ENCODE measurements around the gene VWA5A. TPM values are rescaled to one million over a fixed set of nuclear protein-coding genes. Genes with fewer than 3 reads are reported as not detected.

The VWA5A gene
- total and polyA plus RNA-seq, 2 of the 13 experiments (the other 11 are each of a cell fraction or from before 2014, with no cell fraction given), result 1.3 to 1.8 TPM

GRCh38 chr11:124176925-124177715 is 61.9 kb downstream of the VWA5A start:
- ChIA-PET CTCF (ENCODE audit: low intra/inter-chr PET ratio, low total read pairs) (no interaction called here), POLR2A (no interaction called here)
- DNase-seq (ENCODE audit: low spot score), result no peak
- H3K36me3 ChIP-seq (replicated peaks in 1 of 2; ENCODE audit: control insufficient read depth in 1 of 2, insufficient read depth in 2 of 2, low read length in 2 of 2), result no peaks in the 10 kb centered on the region
- no peak for ATAC-seq
- 7% methylated on average over 5 of the region's 5 CpGs for WGBS (ENCODE audit: low lambda C conversion rate)
- no peaks in the 10 kb centered on the region for H3K79me2 ChIP-seq (ENCODE audit: insufficient read depth, low read length)
- in situ Hi-C loops (cut with HindIII; ENCODE audit: extremely low pct_ligation_motif_present, low pct_unique_long_range_greater_than_20kb) (no loop called here), intact Hi-C loops (cut with micrococcal nuclease; ENCODE audit: unreplicated experiment) (no loop called here)
- H3K4me1 ChIP-seq (ENCODE audit: insufficient read depth, low read length), result no peaks in the 10 kb centered on the region
- H3K9me3 ChIP-seq (ENCODE audit: low read length), result no peaks in the 10 kb centered on the region
- H4K20me1 ChIP-seq (ENCODE audit: insufficient read depth, low read length), result no peaks in the 10 kb centered on the region
- no peaks in the 10 kb centered on the region for H3K27me3 ChIP-seq (ENCODE audit: control insufficient read depth in 1 of 2, insufficient read depth in 2 of 2, low read length in 2 of 2)
- H3K4me3 ChIP-seq (replicated peaks in 1 of 3; ENCODE audit: insufficient read depth in 1 of 3, low read depth in 2 of 3, low read length in 3 of 3), result no peak overlapping the region
- no peak for TF ChIP-seq ZEB1 (IDR thresholded peaks at IDR 0.05; ENCODE audit: insufficient replicate concordance, low read depth)
- no peak for TF ChIP-seq ZFP90 (CRISPR knock-in tag; IDR thresholded peaks at IDR 0.05; ENCODE audit: borderline replicate concordance)
- no peak for TF ChIP-seq CEBPZ (IDR thresholded peaks at IDR 0.05; ENCODE audit: low read length)
- TF ChIP-seq ZNF3 (CRISPR knock-in tag; IDR thresholded peaks at IDR 0.05), result no peak
- TF ChIP-seq CEBPG (CRISPR knock-in tag; IDR thresholded peaks at IDR 0.05), result no peak
- TF ChIP-seq DRAP1 (CRISPR knock-in tag; IDR thresholded peaks at IDR 0.05), result no peak
- no peak overlapping the region for H3K27ac ChIP-seq (ENCODE audit: extremely low read length, insufficient read depth, low read length)
- FAIRE-seq, result no peak
- no TSS peak for BruUV-seq (replicated peaks)
- H2AFZ ChIP-seq (ENCODE audit: low read length), result no peak overlapping the region
- no peak overlapping the region for H3K4me2 ChIP-seq (ENCODE audit: low read depth, low read length)
- no peak overlapping the region for H3K9ac ChIP-seq (ENCODE audit: insufficient read depth, low read depth, low read length)

All from HepG2 (cell line).